OCI-LY7 (cell line): Measurements from ENCODE around the gene RBMXL2.

Experiments used
- CTCF ChIP-seq: fragments of 200-600 bp; sonication (generic); conservative IDR thresholded peaks from 2 replicates; pipeline ENCODE4 v1.5.1; 2014; ENCODE audit warnings: mild to moderate bottlenecking, antibody characterized with exemption, low read length, moderate library complexity, mixed read lengths
- EZH2phosphoT487 ChIP-seq: fragments of 200-600 bp; sonication (generic); IDR thresholded peaks from 2 replicates; pipeline ENCODE4 v1.6.1; 2018; ENCODE audit warnings: low read depth, borderline replicate concordance, mild to moderate bottlenecking, mixed run types, antibody characterized with exemption, low read length, moderate library complexity, mixed read lengths

GRCh38 chr11:7089328-7090251 lies 792 bp downstream of the RBMXL2 start:
- TF ChIP-seq CTCF, result no peak
- TF ChIP-seq EZH2phosphoT487, result no peak
